SH-SY5Y (cell line): ENCODE results near the gene TFPI2.

Experiments
- GATA2 ChIP-seq: IDR thresholded peaks from 2 replicates; pipeline ENCODE4 v1.6.1; 2011; ENCODE audit warnings: mild to moderate bottlenecking, low read depth, low read length
- GATA3 ChIP-seq: IDR thresholded peaks from 2 replicates; pipeline ENCODE4 v1.6.1; 2011; ENCODE audit warnings: low read depth, mild to moderate bottlenecking, low read length, moderate library complexity

TFPI2 gene

DNA sequence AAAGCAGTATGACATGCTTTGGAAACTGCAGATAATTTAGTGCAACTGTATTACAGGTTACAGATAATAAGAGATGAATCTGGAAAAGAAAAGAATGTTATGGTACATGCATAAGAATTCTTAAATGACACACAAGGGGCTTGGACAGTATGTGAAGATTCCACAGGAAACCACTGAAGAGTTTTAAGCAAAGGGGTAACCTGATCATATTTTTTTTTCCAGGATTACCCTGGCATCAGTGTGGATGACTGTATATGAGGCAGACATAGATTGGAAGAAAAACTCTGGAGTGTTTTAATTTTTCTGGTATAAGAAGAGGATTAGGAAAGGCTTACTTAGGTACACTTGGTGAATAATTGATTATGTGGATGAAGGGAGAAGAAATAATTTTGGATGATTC is 8.1 kb downstream of the TFPI2 start:
- TF ChIP-seq GATA2 (no peak), GATA3 (no peak)

DNA sequence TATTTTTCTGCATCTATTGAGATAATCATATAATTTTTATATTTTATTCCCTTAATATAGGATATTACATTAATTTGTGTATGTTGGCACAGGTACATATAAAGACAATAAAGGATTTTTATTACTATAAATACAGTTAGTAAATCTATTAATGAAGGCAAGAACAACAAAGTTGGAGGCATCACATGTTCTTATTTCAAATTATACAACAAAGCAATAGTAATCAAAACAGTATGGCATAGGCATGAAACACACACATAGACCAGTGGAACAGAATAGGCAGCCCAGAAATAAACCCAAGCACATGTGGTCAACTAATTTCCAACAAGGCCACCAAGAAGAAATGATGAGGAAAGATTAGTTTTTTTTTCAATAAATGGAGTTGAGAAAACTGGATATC is 11.2 kb downstream of the TFPI2 start:
- no peak for TF ChIP-seq GATA3
- no peak for TF ChIP-seq GATA2

DNA sequence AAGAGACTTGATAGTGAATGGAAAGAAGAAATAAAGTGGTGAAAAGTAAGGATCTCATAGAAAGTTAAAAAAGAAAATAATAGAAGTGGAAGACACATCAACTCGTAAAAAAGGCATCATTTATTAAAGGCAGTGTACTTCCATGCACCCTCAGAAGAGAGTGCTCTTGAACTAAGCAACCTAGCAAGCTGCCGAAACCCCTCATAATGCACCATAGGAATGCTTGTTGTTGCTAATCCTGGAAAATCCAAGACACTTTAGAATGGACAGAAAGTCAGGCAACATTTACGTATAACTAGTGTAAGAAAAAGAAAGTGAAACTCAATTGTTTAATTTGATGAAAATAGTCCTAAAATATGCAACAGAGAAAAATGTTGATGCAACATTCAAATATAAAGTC is 12.8 kb downstream of the TFPI2 start:
- no peak for TF ChIP-seq GATA2
- TF ChIP-seq GATA3, result no peak

DNA sequence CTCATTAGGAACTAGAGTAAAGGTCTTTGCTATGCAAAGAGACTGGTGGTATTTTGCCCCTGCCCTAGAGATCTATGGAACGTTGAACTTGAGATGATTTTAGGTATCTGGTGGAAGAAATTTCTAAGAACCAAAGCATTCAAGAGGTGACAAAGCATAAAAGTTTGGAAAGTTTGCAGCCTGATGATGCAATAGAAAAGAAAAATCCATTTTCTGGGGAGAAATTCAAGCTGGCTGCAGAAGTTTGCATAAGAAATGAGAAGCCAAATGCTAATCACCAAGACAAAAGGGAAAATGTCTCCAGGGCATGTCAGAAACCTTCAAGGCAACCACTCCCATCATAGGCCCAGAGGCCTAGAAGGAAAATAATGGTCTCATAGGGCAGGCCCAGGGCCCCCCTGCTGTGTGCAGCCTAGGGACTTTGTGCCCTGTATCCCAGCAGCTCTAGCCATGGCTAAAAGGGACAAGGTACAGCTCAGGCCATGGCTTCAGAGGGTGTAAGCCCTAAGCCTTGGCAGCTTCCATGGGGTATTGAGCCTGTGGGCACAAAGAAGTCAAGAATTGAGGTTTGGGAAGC is 16.5 kb downstream of the TFPI2 start:
- no peak for TF ChIP-seq GATA2
- TF ChIP-seq GATA3, result no peak

DNA sequence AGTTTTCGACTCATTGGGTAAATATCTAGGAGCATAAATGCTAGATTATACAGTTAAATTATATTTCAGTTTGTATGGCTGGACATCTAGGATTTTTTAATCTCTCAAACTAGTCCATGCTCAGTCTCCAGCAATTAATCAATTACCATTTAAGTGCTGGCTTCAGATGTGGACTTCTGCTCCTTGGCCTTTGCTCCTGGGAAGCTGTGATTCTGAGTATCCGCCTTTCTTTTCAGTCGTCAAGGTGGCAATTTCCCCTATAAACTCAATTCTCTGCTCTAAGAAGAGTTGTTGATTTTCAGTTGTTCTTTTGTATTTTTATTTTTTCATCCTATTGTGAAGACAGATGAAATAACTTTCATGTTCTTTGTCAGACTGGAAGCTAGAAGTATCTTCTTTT is 23.7 kb downstream of the TFPI2 start:
- no peak for TF ChIP-seq GATA3
- TF ChIP-seq GATA2, result no peak

DNA sequence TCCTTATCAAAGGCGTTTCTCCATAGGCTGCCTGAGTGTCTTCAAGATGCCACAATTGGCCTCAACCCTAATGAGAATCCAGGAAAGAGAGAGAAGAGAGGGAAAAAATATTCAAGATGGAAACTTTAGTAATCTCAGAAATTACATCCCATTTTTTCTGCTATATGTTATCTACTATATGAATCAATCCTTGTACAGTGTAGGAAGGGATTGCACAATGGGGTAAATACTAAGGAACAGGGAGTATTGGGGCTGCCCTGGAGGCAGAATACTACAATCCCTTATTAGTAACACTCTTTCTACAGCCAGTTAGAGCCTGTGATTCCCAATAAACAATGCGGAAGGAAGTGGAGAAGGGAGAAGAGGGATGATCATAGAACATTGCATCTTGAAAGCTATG is 27.9 kb downstream of the TFPI2 start:
- TF ChIP-seq GATA2 (no peak), GATA3 (no peak)

DNA sequence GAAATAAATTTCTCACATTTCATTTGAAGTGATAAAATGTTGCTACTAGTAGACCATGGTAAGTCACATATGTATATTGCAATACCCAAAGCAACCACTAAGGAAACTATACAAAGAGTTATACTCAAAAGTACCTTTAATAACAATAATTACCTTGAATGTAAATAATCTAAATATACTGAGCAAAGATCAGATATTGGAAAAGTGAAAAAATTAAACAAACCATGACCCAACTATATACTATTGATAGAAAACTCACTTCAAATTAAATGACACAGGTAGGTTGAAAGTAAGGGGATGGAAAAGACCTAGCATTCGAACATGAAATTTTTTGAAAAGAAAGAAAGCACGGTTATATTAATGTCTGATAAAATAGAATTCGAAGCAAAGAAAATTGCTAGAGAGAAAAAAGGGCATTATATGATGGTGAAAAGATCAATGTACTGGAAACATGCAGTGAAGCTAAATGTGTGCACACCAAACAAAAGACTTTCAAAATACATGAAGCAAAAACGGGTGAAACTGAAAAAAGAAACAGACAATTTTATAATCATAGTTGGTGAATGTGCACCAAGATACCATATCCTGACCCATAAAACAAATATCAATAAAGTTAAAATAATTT is 29.1 kb downstream of the TFPI2 start:
- no peak for TF ChIP-seq GATA3
- TF ChIP-seq GATA2, result no peak

DNA sequence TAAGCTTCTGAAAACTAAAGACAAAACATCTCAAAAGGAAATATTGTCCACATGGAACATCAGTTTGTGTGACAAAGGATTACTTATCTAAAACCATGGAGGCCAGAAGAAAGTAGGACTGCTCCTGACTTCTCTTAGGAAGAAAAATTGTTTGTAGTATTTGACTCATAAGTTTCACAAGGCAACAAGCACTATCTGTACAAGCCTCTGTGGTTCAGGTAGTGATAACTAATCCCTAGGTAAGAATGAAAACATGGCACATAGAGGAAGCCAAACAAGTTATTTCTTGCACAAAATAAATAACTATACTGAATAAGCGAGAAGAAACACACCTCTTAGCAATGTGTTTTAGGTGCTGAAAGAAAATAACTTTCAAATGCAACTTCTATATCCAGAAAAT is 30.3 kb downstream of the TFPI2 start:
- TF ChIP-seq GATA3 (no peak), GATA2 (no peak)

DNA sequence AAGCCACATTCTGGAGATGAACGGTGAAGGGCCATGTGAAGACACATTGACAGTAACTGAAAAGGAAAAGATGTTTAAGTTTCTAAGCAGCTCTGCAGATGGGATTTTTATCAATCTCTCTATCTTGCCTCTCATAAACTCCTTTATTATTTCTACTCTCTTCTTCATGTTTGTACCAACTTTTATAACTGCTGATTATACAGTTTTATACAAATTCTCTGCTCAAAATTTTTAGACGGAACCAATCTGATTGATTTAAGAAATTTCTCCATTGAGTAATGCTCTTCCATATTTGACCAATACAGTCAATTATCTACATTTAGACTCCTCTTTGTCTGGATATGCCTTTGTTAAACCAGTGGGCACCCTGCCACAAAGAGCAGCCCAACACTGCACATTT is 31.7 kb downstream of the TFPI2 start:
- TF ChIP-seq GATA2 (no peak), GATA3 (no peak)

DNA sequence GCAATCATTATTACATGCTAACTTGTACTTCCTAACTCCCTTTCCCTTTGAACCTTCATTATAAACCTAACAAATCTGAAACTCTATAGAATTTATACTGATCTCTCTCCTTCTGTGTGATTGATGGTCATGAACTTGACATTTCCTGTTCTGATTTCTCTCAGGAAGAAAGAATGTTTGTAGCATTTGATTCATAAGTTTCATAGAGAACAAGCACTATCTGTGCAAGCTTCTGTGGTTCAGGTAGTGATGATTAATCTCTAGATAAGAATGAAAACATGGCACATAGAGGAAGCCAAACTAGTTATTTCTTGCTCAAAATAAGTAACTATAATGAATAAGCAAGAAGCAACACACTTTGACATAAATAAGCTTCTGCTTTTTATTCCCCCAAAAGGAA is 34.2 kb downstream of the TFPI2 start:
- no peak for TF ChIP-seq GATA2
- no peak for TF ChIP-seq GATA3

DNA sequence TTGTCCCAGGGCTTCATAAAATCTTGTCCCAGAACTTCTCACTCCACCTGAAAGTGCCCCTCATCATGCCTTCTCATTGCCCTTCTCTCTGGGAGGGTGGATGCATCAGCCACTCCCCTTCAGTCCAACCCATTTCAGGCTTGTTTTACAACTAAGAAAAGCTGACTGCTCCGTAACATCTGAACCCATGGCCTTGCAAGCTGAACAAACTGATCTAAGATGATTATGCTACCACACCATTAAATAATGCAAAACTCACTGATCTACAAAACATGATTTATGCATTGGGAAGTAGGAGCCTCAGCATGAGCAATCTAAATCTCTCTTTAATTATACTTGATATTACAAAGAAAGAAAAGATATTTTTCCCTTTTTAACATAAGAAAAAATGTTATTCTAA is 34.8 kb downstream of the TFPI2 start:
- TF ChIP-seq GATA2 (no peak), GATA3 (no peak)

DNA sequence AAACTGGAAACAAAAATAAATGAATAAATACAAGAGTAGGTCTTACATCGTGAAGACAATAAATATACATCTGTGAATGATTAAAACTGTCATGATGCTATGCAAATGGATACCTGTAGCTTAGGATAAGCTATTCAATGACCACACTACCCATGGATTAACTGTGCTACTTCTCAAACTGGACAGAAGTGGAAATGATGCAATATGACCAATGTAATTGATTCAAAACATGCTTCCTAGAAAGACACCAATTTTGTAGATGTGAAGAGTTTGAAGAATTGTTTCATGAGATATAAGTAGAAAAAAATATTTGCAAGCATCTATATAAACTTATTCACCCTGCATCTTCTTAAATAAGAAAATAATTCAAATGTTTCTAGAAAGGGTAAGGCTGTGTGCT is 36.1 kb downstream of the TFPI2 start:
- TF ChIP-seq GATA2 (no peak), GATA3 (no peak)

DNA sequence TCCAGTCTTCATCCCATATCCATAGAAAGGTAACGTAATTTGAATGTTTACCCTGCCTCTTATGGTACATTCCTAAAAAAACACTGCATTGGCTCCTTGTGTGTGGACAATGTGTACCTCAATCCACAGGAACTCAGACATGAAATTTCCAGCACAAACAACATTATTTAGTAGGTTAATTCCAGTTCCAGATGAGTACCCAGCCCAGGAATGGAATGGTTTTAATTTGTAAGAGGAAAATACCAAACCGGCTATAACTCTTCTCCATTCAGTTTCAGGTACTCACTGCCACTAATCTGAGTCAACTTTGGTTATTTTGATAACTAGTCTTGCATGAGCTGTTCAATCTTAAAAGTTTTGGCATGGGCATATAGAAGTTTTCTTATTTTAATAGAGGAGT is 39.0 kb downstream of the TFPI2 start:
- TF ChIP-seq GATA3 (no peak), GATA2 (no peak)

DNA sequence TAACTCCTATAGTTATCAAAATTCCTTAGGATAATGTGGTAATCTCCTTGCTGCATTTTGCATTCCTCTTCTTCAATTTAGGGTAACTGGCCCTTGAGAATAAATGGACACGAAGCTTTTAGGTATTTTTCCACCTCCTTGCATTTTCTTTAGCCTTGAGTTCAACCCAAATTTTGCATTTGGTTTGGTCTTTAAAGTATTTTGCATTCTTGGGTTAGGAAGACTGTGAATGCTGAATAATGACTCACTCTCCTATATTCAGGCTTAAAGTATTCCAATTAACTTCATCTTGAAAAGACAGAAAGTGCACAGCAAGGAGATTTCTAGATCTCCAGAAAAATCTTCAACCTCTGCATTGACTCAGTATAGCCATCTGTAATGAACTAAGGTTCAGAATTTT is 47.3 kb downstream of the TFPI2 start:
- TF ChIP-seq GATA3, result no peak
- no peak for TF ChIP-seq GATA2

DNA sequence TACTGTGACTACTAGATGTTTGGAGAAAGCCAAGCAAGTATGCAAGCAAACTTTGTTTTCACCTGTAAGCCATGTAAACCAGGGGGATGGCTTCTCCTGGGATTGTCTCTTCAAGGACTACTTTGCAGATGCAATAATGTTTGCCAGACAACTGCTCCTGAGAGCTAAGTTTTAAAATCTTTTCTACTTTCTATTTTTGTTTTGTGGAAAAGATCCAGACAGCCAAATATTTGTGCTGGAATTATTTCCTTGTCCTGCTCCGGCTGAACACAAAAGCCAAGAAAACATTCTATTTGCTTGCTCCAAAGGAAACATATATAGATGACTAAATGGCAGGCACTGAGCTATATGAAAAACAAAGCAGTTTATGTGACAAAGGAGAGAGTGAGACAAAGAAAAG is 51.6 kb downstream of the TFPI2 start:
- TF ChIP-seq GATA2 (no peak), GATA3 (no peak)

DNA sequence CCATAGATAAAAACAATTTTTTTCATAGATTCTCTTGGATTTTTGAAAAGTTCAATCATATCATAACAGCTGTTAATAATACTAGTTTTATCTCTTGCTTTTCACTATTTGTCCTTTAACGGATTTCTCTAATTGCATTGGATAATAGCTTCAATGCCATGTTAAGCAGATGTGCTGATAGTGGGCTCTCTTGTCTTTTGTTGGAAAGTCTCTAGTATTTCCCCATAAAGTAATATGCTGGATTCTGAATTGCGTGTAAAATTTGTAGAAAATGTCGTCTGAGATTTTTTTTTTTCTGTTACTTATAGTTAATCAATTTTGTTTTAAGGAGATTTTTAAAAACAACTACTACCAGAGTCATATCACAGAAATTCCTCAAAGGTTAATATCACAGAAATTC is 53.3 kb downstream of the TFPI2 start:
- TF ChIP-seq GATA2 (no peak), GATA3 (peak; percentile 76)
